HepG2 (cell line): ENCODE measurements around the gene ABL2. TPM values are rescaled to one million over a fixed set of nuclear protein-coding genes. Genes with fewer than 3 reads are reported as not detected.
A peak's percentile ranks its signal among the peaks of the same experiment; 100 is the strongest.

ENCODE experiments used
- ATAC-seq: fragments of 200-7000 bp; cut with Tn5 transposase; 3 replicates; pipeline ENCODE4 v1.9.1; 2020; ENCODE audit warnings: mild to moderate bottlenecking, moderate library complexity
- BruUV-seq: library from RNA; stranded (reverse); fragments of 400-500 nt; replicated peaks from 2 replicates; lab custom pipeline; 2021; lab: Mats Ljungman, UMichigan
- CTCF ChIA-PET: fragments of 300-600 bp; formaldehyde crosslinking; extraction: SDS; loops from one replicate; lab custom pipeline; 2021; ENCODE audit warnings: low total read pairs, inconsistent platforms, low intra/inter-chr PET ratio; lab: Yijun Ruan, JAX
- POLR2A ChIA-PET: fragments of 350-600 bp; sonication (Branson Sonifier 250); formaldehyde crosslinking; loops from one replicate; lab custom pipeline; 2020; ENCODE audit warnings: antibody characterized with exemption, inconsistent platforms; lab: Yijun Ruan, JAX
- DNase-seq: peaks from one replicate; pipeline ENCODE4 v3.0.0-alpha.2; 2015; ENCODE audit warnings: low spot score
- FAIRE-seq: peaks from 3 replicates; lab custom pipeline; 2011; peaks lifted over from hg19 to GRCh38; lab: Jason Lieb, UNC
- H2AFZ ChIP-seq: one replicate; pipeline ENCODE4 v1.6.1; 2011; ENCODE audit warnings: low read length, inconsistent platforms
- H3K27ac ChIP-seq: fragments of 300-600 bp; 3 replicates; pipeline ENCODE4 v1.8.0; 2011; ENCODE audit warnings: mixed run types, mild to moderate bottlenecking, mixed read lengths, low read length, inconsistent platforms; ENCODE audit not compliant: insufficient read depth; ENCODE audit errors: extremely low read length
- H3K27me3 ChIP-seq, 2 experiments: fragments of 200-600 bp in 1 of 2; 2 replicates in 1 of 2; 3 replicates in 1 of 2; pipeline versions ENCODE4 v1.6.0 to v1.8.0; 2011; ENCODE audit warnings: low read length in 2 of 2, mild to moderate bottlenecking in 2 of 2, moderate library complexity in 2 of 2, inconsistent platforms in 1 of 2; ENCODE audit not compliant: insufficient read depth in 2 of 2, control insufficient read depth in 1 of 2
- H3K36me3 ChIP-seq, 2 experiments: fragments of 200-600 bp in 1 of 2; replicated peaks in 1 of 2; 2 replicates in 1 of 2; 3 replicates in 1 of 2; pipeline versions ENCODE4 v1.5.1 to v1.8.0; 2011; ENCODE audit warnings: low read length in 2 of 2, inconsistent platforms in 1 of 2; ENCODE audit not compliant: insufficient read depth in 2 of 2, control insufficient read depth in 1 of 2
- H3K4me1 ChIP-seq: 2 replicates; pipeline ENCODE4 v1.5.1; 2012; ENCODE audit warnings: low read length, inconsistent platforms; ENCODE audit not compliant: insufficient read depth
- H3K4me2 ChIP-seq: 2 replicates; pipeline ENCODE4 v1.6.0; 2011; ENCODE audit warnings: low read depth, low read length, inconsistent platforms
- H3K4me3 ChIP-seq, 3 experiments: fragments of 200-600 bp in 1 of 3; sonication (generic), shearing (Covaris generic) in 1 of 3; replicated peaks in 1 of 3; 2 replicates each; pipeline ENCODE4 v1.5.1; 2011 to 2016; ENCODE audit warnings: low read length in 3 of 3, inconsistent platforms in 2 of 3, low read depth in 2 of 3, mild to moderate bottlenecking in 2 of 3, control low read depth in 1 of 3, mixed read lengths in 1 of 3; ENCODE audit not compliant: insufficient read depth in 1 of 3
- H3K79me2 ChIP-seq: one replicate; pipeline ENCODE4 v1.6.1; 2011; ENCODE audit warnings: low read length, inconsistent platforms; ENCODE audit not compliant: insufficient read depth
- H3K9ac ChIP-seq: 2 replicates; pipeline ENCODE4 v1.6.0; 2011; ENCODE audit warnings: mild to moderate bottlenecking, low read depth, low read length, inconsistent platforms; ENCODE audit not compliant: insufficient read depth
- H3K9me3 ChIP-seq: 2 replicates; pipeline ENCODE4 v1.5.1; 2012; ENCODE audit warnings: mild to moderate bottlenecking, low read length
- H4K20me1 ChIP-seq: 2 replicates; pipeline ENCODE4 v1.6.0; 2011; ENCODE audit warnings: inconsistent platforms, mild to moderate bottlenecking, low read length, moderate library complexity; ENCODE audit not compliant: insufficient read depth
- KDM5B ChIP-seq: sonication (generic); formaldehyde crosslinking; IDR thresholded peaks from 2 replicates; pipeline ENCODE4 v1.4.0; 2020; ENCODE audit warnings: missing genetic modification reagents, mild to moderate bottlenecking, borderline replicate concordance
- NONO ChIP-seq, 2 experiments: fragments of 450-650 bp in 1 of 2; sonication (generic) in 1 of 2; formaldehyde crosslinking in 1 of 2; IDR thresholded peaks in 1 of 2; conservative IDR thresholded peaks in 1 of 2; 2 replicates each; pipeline versions ENCODE4 v1.6.1 to v1.8.0; 2017 to 2022; ENCODE audit warnings: mild to moderate bottlenecking in 1 of 2, missing genetic modification reagents in 1 of 2, moderate library complexity in 1 of 2
- USF2 ChIP-seq, 2 experiments: sonication (generic) in 1 of 2; formaldehyde crosslinking in 1 of 2; IDR thresholded peaks; 2 replicates each; pipeline versions ENCODE4 v1.5.1 to v1.6.1; 2011 to 2020; ENCODE audit warnings: borderline replicate concordance in 1 of 2, low read depth in 1 of 2, low read length in 1 of 2, mild to moderate bottlenecking in 1 of 2, missing genetic modification reagents in 1 of 2, moderate library complexity in 1 of 2
- ZNF251 ChIP-seq: sonication (generic); formaldehyde crosslinking; IDR thresholded peaks from 2 replicates; pipeline ENCODE4 v1.9.0; 2021; ENCODE audit warnings: mild to moderate bottlenecking, missing genetic modification reagents
- WGBS: methylation state at CpG from one replicate; pipeline ENCODE4 v1.1.6; 2017; ENCODE audit warnings: low lambda C conversion rate; 5-methylcytosine and 5-hydroxymethylcytosine counted together
- in situ Hi-C: cut with HindIII; loops from 2 replicates; pipeline ENCODE4 v1.10.0; 2017; ENCODE audit warnings: low pct_unique_long_range_greater_than_20kb; ENCODE audit not compliant: extremely low pct_ligation_motif_present
- intact Hi-C: fragments of 100-400 bp; cut with micrococcal nuclease; formaldehyde crosslinking; loops from one replicate; pipeline ENCODE4 v1.10.0; 2022; ENCODE audit not compliant: unreplicated experiment
- polyA plus RNA-seq, 8 experiments: library from polyadenylated mRNA; depleted of rRNA in 3 of 8; stranded (reverse) in 7 of 8; unstranded in 1 of 8; fragments of >200 nt; fragmentation: Illumina TruSeq in 4 of 8; extraction: Trizol in 4 of 8; gene quantifications; 2 replicates each; pipeline versions ENCODE4 v1.2.1 to v1.2.3, GENCODE V29; 2011 to 2016; ENCODE audit warnings: low read depth in 4 of 8, missing spikeins in 1 of 8, mixed read lengths in 1 of 8; ENCODE audit not compliant: insufficient read depth in 1 of 8
- total RNA-seq, 5 experiments: library from RNA; depleted of rRNA; stranded (reverse); fragments of >200 nt; fragmentation: Illumina TruSeq; extraction: Trizol; gene quantifications; 2 replicates each; pipeline ENCODE4 v1.2.3, GENCODE V29; 2016; ENCODE audit warnings: low read depth in 1 of 5

Gene ABL2
- total and polyA plus RNA-seq, 2 of the 13 experiments (the other 11 are each of a cell fraction or from before 2014, with no cell fraction given) = 5.8 to 6.0 TPM

- TF ChIP-seq KDM5B (CRISPR knock-in tag) (no peak), NONO (IDR thresholded peaks at IDR 0.05) (no peak), NONO (CRISPR knock-in tag; conservative IDR thresholded peaks at IDR 0.05) (no peak)
Observed at GRCh38 chr1:179095924-179096323, 133.6 kb downstream of the ABL2 start (continued).

- no peak for ATAC-seq
- H3K27ac ChIP-seq = peak overlapping the region; percentile 14
- TF ChIP-seq USF2 (IDR thresholded peaks at IDR 0.05; ENCODE audit: low read depth, low read length) (no peak), USF2 (CRISPR knock-in tag; IDR thresholded peaks at IDR 0.05; ENCODE audit: borderline replicate concordance) (no peak), ZNF251 (CRISPR knock-in tag) (no peak)
- TF ChIP-seq, all 625 proteins: peak for 0
- Histone ChIP-seq H4K20me1 (no peaks in the 10 kb centered on the region), H3K9me3 (no peaks in the 10 kb centered on the region), H2AFZ (no peak overlapping the region), H3K4me2 (no peak overlapping the region), H3K79me2 (no peaks in the 10 kb centered on the region), H3K4me1 (peaks cover 36% of the 10 kb centered on the region), H3K9ac (no peak overlapping the region), H3K4me3 (no peak overlapping the region), H3K27me3 (no peaks in the 10 kb centered on the region), H3K36me3 (peaks cover 20 to 43% of the 10 kb centered on the region in 2 experiments)
- 96% methylated on average over 4 of the region's 4 CpGs for WGBS
- intact Hi-C loops = no loop called here
- ChIA-PET CTCF (no interaction called here), POLR2A (no interaction called here)
- DNase-seq (no peak), FAIRE-seq (no peak)
- in situ Hi-C loops = no loop called here
- TSS peak; percentile 83 for BruUV-seq
Observed at GRCh38 chr1:179095377-179095776, 134.1 kb downstream of the ABL2 start.
